Measurements from ENCODE around the gene IGF1. TPM values are rescaled to one million over a fixed set of nuclear protein-coding genes. Genes with fewer than 3 reads are reported as not detected.
"Not testable (repeated sequence)": the region's sequence is repeated elsewhere in the genome, so short reads cannot be mapped to it uniquely, and the experiment has no call there.

Gene IGF1
- total RNA-seq, 1 donor from 2014 or later, result under 0.01 TPM

DNA sequence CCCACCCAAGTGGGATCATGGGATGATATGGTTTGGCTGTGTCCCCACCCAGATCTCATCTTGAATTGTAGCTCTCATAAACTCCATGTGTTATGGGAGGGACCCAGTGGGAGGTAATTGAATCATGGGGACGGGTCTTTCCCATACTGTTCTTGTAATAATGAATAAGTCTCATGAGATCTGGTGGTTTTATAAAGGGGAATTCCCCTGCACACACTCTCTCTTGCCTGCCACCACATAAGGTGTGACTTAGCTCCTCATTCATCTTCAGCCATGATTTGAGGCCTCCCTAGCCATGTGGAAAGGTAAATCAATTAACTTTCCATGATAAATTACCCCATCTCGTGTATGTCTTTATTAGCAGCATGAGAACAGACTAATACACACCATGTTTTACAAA is 109.2 kb downstream of the IGF1 start:
- Histone ChIP-seq H3K27me3 (ENCODE audit: control insufficient read depth, insufficient read depth, low read length) (no peaks in the 10 kb centered on the region), H3K36me3 (ENCODE audit: control insufficient read depth, insufficient read depth, low read length) (no peaks in the 10 kb centered on the region), H3K4me3 (ENCODE audit: low read depth, low read length) (no peak overlapping the region)
- DNase-seq (ENCODE audit: low read depth), result no peak
- TF ChIP-seq, protein P1, sequence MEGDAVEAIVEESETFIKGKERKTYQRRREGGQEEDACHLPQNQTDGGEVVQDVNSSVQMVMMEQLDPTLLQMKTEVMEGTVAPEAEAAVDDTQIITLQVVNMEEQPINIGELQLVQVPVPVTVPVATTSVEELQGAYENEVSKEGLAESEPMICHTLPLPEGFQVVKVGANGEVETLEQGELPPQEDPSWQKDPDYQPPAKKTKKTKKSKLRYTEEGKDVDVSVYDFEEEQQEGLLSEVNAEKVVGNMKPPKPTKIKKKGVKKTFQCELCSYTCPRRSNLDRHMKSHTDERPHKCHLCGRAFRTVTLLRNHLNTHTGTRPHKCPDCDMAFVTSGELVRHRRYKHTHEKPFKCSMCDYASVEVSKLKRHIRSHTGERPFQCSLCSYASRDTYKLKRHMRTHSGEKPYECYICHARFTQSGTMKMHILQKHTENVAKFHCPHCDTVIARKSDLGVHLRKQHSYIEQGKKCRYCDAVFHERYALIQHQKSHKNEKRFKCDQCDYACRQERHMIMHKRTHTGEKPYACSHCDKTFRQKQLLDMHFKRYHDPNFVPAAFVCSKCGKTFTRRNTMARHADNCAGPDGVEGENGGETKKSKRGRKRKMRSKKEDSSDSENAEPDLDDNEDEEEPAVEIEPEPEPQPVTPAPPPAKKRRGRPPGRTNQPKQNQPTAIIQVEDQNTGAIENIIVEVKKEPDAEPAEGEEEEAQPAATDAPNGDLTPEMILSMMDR (IDR thresholded peaks at IDR 0.05; ENCODE audit: insufficient read depth, low read length, poor library complexity, severe bottlenecking), result no peak

- Histone ChIP-seq H3K36me3 (ENCODE audit: control insufficient read depth, insufficient read depth, low read length) (no peaks in the 10 kb centered on the region), H3K27me3 (ENCODE audit: control insufficient read depth, insufficient read depth, low read length) (no peaks in the 10 kb centered on the region), H3K4me3 (ENCODE audit: low read depth, low read length) (no peak overlapping the region)
- no peak for DNase-seq (ENCODE audit: low read depth)
- TF ChIP-seq, protein P1 (IDR thresholded peaks at IDR 0.05; ENCODE audit: insufficient read depth, low read length, poor library complexity, severe bottlenecking), result no peak
Observed at GRCh38 chr12:102369876-102370275, 110.5 kb downstream of the IGF1 start.

DNA sequence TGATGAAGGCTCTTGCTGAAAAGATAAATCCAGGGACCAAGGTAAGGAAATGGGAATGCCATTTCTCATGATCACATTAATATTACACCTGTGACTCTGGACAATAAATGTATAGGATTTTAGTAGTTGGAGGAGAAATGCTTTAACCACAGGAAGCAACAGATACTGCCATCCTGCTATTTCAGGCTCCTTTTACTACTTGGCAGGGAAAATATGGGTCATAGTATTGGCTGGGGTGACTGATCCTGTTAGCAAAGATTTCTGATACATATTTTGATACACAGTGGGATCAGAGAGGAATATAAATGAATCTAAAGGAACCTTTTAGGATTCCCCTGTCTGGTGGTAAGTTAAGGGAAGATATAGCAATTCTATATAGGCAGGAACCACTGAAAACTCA is 115.0 kb downstream of the IGF1 start:
- H3K27me3 ChIP-seq (ENCODE audit: control insufficient read depth, insufficient read depth, low read length), result no peaks in the 10 kb centered on the region
- no peak overlapping the region for H3K4me3 ChIP-seq (ENCODE audit: low read depth, low read length)
- TF ChIP-seq, protein P1 (IDR thresholded peaks at IDR 0.05; ENCODE audit: insufficient read depth, low read length, poor library complexity, severe bottlenecking), result no peak
- H3K36me3 ChIP-seq (ENCODE audit: control insufficient read depth, insufficient read depth, low read length), result no peaks in the 10 kb centered on the region
- no peak for DNase-seq (ENCODE audit: low read depth)

DNA sequence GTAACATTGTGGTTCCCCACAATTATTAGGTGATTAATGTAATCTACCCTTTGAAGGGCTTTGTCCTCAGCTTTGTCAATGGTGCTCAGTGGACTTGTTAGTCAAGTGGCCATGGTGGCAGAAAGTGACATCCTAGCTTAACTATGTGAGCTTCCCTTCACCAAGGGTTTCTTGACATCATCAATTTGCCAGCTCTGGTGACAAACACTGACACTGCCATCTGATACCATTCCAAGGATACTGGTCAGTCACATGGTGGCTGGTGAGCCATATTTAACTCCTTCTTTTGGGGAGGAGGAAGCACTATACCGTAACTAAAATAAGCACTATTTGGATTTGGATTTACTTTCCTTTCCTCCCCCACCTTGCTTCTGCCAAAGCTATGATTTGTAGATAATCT is 115.7 kb downstream of the IGF1 start:
- TF ChIP-seq, protein P1 (IDR thresholded peaks at IDR 0.05; ENCODE audit: insufficient read depth, low read length, poor library complexity, severe bottlenecking), result no peak
- no peaks in the 10 kb centered on the region for H3K27me3 ChIP-seq (ENCODE audit: control insufficient read depth, insufficient read depth, low read length)
- no peak for DNase-seq (ENCODE audit: low read depth)
- H3K4me3 ChIP-seq (ENCODE audit: low read depth, low read length), result no peak overlapping the region
- H3K36me3 ChIP-seq (ENCODE audit: control insufficient read depth, insufficient read depth, low read length), result no peaks in the 10 kb centered on the region

- H3K36me3 ChIP-seq (ENCODE audit: control insufficient read depth, insufficient read depth, low read length), result no peaks in the 10 kb centered on the region
- no peaks in the 10 kb centered on the region for H3K27me3 ChIP-seq (ENCODE audit: control insufficient read depth, insufficient read depth, low read length)
- TF ChIP-seq, protein P1 (IDR thresholded peaks at IDR 0.05; ENCODE audit: insufficient read depth, low read length, poor library complexity, severe bottlenecking), result no peak
- no peak for DNase-seq (ENCODE audit: low read depth)
- H3K4me3 ChIP-seq (ENCODE audit: low read depth, low read length), result no peak overlapping the region
Observed at GRCh38 chr12:102356690-102357089, 123.7 kb downstream of the IGF1 start.

DNA sequence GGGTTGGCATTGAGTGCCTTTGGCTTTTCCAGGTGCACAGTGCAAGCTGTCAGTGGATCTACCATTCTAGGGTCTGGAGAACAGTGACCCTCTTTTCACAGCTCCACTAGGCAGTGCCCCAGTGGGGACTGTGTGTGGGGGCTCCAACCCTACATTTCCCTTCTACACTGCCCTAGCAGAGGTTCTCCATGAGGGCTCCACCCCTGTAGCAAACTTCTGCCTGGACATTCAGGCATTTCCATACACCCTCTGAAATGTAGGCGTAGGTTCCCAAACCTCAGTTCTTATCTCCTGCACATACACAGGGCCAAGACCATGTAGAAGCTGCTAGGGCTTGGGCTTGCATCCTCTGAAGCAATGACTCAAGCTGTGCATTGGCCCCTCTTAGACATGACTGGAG is 126.1 kb downstream of the IGF1 start:
- H3K27me3 ChIP-seq (ENCODE audit: control insufficient read depth, insufficient read depth, low read length); H3K4me3 ChIP-seq (ENCODE audit: low read depth, low read length); DNase-seq (ENCODE audit: low read depth); H3K36me3 ChIP-seq (ENCODE audit: control insufficient read depth, insufficient read depth, low read length): not testable (repeated sequence)

All from kidney epithelial cell (primary cell).